ENCODE results near the gene CD200R1L.

The CD200R1L gene

GRCh38 chr3:112815981-112816380 lies 30.7 kb downstream of the CD200R1L start:
- TF ChIP-seq FOXP2 (optimal IDR thresholded peaks at IDR 0.05; ENCODE audit: borderline replicate concordance, extremely low read depth, extremely low read length, insufficient read depth) (no peak), POLR2AphosphoS5 (IDR thresholded peaks at IDR 0.05; ENCODE audit: low read depth, low read length) (no peak), SIN3A (IDR thresholded peaks at IDR 0.05; ENCODE audit: borderline replicate concordance, insufficient read depth, low read length) (no peak)

GRCh38 chr3:112814266-112814665 lies 32.4 kb downstream of the CD200R1L start:
- TF ChIP-seq, protein P1, sequence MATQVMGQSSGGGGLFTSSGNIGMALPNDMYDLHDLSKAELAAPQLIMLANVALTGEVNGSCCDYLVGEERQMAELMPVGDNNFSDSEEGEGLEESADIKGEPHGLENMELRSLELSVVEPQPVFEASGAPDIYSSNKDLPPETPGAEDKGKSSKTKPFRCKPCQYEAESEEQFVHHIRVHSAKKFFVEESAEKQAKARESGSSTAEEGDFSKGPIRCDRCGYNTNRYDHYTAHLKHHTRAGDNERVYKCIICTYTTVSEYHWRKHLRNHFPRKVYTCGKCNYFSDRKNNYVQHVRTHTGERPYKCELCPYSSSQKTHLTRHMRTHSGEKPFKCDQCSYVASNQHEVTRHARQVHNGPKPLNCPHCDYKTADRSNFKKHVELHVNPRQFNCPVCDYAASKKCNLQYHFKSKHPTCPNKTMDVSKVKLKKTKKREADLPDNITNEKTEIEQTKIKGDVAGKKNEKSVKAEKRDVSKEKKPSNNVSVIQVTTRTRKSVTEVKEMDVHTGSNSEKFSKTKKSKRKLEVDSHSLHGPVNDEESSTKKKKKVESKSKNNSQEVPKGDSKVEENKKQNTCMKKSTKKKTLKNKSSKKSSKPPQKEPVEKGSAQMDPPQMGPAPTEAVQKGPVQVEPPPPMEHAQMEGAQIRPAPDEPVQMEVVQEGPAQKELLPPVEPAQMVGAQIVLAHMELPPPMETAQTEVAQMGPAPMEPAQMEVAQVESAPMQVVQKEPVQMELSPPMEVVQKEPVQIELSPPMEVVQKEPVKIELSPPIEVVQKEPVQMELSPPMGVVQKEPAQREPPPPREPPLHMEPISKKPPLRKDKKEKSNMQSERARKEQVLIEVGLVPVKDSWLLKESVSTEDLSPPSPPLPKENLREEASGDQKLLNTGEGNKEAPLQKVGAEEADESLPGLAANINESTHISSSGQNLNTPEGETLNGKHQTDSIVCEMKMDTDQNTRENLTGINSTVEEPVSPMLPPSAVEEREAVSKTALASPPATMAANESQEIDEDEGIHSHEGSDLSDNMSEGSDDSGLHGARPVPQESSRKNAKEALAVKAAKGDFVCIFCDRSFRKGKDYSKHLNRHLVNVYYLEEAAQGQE (IDR thresholded peaks at IDR 0.05; ENCODE audit: insufficient read depth in 1 of 2, low read depth in 2 of 2, low read length in 2 of 2) = no peak
- TF ChIP-seq SIN3A (IDR thresholded peaks at IDR 0.05; ENCODE audit: borderline replicate concordance, insufficient read depth, low read length) (no peak), TAF1 (IDR thresholded peaks at IDR 0.05; ENCODE audit: borderline replicate concordance, insufficient read depth, low read length) (no peak), FOXP2 (optimal IDR thresholded peaks at IDR 0.05; ENCODE audit: borderline replicate concordance, extremely low read depth, extremely low read length, insufficient read depth) (no peak), POLR2AphosphoS5 (IDR thresholded peaks at IDR 0.05; ENCODE audit: low read depth, low read length) (no peak)

- TF ChIP-seq POLR2AphosphoS5 (IDR thresholded peaks at IDR 0.05; ENCODE audit: low read depth, low read length) = no peak
- no peak for TF ChIP-seq FOXP2 (optimal IDR thresholded peaks at IDR 0.05; ENCODE audit: borderline replicate concordance, extremely low read depth, extremely low read length, insufficient read depth)
- no peak for TF ChIP-seq SIN3A (IDR thresholded peaks at IDR 0.05; ENCODE audit: borderline replicate concordance, insufficient read depth, low read length)
- no peak for TF ChIP-seq TAF1 (IDR thresholded peaks at IDR 0.05; ENCODE audit: borderline replicate concordance, insufficient read depth, low read length)
- TF ChIP-seq, protein P1 (IDR thresholded peaks at IDR 0.05; ENCODE audit: insufficient read depth in 1 of 2, low read depth in 2 of 2, low read length in 2 of 2) = no peak
Measured at GRCh38 chr3:112813723-112814171, 32.9 kb downstream of the CD200R1L start.

GRCh38 chr3:112813016-112813415 lies 33.6 kb downstream of the CD200R1L start:
- TF ChIP-seq, protein P1 (IDR thresholded peaks at IDR 0.05; ENCODE audit: insufficient read depth in 1 of 2, low read depth in 2 of 2, low read length in 2 of 2) = no peak
- TF ChIP-seq POLR2AphosphoS5 (IDR thresholded peaks at IDR 0.05; ENCODE audit: low read depth, low read length) = no peak
- no peak for TF ChIP-seq SIN3A (IDR thresholded peaks at IDR 0.05; ENCODE audit: borderline replicate concordance, insufficient read depth, low read length)
- TF ChIP-seq TAF1 (IDR thresholded peaks at IDR 0.05; ENCODE audit: borderline replicate concordance, insufficient read depth, low read length) = no peak
- TF ChIP-seq FOXP2 (optimal IDR thresholded peaks at IDR 0.05; ENCODE audit: borderline replicate concordance, extremely low read depth, extremely low read length, insufficient read depth) = no peak

DNA sequence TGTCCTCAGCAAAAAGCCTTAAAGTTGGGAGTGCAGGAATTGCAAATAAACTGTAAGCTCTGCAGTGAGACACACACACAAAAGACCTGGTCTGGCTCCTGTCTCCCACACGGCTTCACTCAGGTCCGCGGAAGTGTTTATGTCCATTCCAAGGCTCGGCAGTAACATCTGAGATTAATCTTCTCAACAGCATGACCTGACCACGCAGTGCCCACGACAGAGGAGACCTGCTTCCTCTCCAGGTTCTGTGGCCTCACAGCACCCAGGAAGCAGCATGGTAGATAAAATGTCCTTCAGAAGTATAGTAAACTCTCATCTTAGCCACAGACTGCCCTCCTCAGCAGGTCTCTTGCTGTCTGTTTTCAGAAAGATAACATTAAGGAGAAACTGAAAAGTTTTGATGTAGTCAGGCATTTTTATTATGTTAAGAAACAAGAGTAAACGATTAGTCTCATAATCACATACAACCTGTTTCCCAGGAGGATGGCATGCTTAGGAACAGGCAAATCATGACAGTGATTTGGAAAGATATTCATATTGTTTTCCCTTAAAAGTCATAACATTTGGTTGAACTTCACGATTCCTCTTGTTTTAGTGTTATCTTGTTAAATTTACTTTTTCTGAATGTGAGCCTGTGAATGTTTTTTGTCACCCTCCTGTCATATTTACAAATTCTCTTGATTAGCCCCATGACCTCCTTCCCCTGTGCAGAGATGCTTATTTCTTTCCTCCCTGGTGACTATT lies 34.6 kb downstream of the CD200R1L start:
- TF ChIP-seq POLR2AphosphoS5 (IDR thresholded peaks at IDR 0.05; ENCODE audit: low read depth, low read length) (no peak), FOXP2 (optimal IDR thresholded peaks at IDR 0.05; ENCODE audit: borderline replicate concordance, extremely low read depth, extremely low read length, insufficient read depth) (no peak), SIN3A (IDR thresholded peaks at IDR 0.05; ENCODE audit: borderline replicate concordance, insufficient read depth, low read length) (no peak), TAF1 (IDR thresholded peaks at IDR 0.05; ENCODE audit: borderline replicate concordance, insufficient read depth, low read length) (no peak)
- TF ChIP-seq, protein P1 (IDR thresholded peaks at IDR 0.05; ENCODE audit: insufficient read depth in 1 of 2, low read depth in 2 of 2, low read length in 2 of 2) = no peak

Data from PFSK-1 (cell line).